Adipocyte (in vitro differentiated cells): ENCODE results near the gene URB1.

ENCODE experiments used
- DNase-seq: peaks from one replicate; pipeline ENCODE4 v3.0.0-alpha.2; 2015; ENCODE audit warnings: low read depth
- H3K27me3 ChIP-seq: replicated peaks from 2 replicates; pipeline ENCODE4 v1.7.0; 2013; ENCODE audit warnings: mild to moderate bottlenecking, low read length, moderate library complexity; ENCODE audit not compliant: control insufficient read depth, insufficient read depth
- H3K36me3 ChIP-seq: 2 replicates; pipeline ENCODE4 v1.7.0; 2013; ENCODE audit warnings: low read length, mild to moderate bottlenecking, moderate library complexity; ENCODE audit not compliant: control insufficient read depth, insufficient read depth, severe bottlenecking
- H3K4me1 ChIP-seq: 2 replicates; pipeline ENCODE4 v1.7.0; 2013; ENCODE audit warnings: mild to moderate bottlenecking, low read length, moderate library complexity; ENCODE audit not compliant: control insufficient read depth, insufficient read depth
- H3K4me3 ChIP-seq: 2 replicates; pipeline ENCODE4 v1.7.0; 2013; ENCODE audit warnings: mild to moderate bottlenecking, low read length, moderate library complexity
- H3K9ac ChIP-seq: 2 replicates; pipeline ENCODE4 v1.7.0; 2013; ENCODE audit warnings: mild to moderate bottlenecking, low read length, moderate library complexity
- H3K9me3 ChIP-seq: 2 replicates; pipeline ENCODE4 v1.7.0; 2013; ENCODE audit warnings: mild to moderate bottlenecking, low read length, moderate library complexity; ENCODE audit not compliant: control insufficient read depth

Gene URB1

DNA sequence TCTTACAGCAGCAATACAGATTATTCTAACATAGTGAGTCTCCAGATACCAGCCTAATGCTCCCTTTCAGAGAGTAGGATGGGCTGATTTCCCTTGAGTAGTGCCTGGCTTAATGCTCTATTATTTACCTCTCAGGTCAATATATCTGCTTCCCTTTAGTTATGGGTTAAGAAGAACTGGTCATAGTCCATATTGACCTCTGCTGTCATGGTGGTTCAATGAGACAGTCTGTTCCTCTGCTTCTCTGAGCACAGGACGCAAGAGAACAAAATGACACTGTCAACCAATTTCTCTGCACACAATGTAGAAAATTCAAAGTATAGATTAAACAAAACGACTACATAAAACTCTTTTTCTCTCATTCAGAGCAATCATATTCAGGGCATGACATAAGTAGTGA, 91.2 kb downstream of the URB1 start:
- Histone ChIP-seq H3K27me3 (no peaks in the 10 kb centered on the region), H3K9ac (no peak overlapping the region), H3K4me3 (no peak overlapping the region), H3K9me3 (no peaks in the 10 kb centered on the region), H3K36me3 (peaks cover 40% of the 10 kb centered on the region), H3K4me1 (peaks cover 31% of the 10 kb centered on the region)
- DNase-seq = no peak

DNA sequence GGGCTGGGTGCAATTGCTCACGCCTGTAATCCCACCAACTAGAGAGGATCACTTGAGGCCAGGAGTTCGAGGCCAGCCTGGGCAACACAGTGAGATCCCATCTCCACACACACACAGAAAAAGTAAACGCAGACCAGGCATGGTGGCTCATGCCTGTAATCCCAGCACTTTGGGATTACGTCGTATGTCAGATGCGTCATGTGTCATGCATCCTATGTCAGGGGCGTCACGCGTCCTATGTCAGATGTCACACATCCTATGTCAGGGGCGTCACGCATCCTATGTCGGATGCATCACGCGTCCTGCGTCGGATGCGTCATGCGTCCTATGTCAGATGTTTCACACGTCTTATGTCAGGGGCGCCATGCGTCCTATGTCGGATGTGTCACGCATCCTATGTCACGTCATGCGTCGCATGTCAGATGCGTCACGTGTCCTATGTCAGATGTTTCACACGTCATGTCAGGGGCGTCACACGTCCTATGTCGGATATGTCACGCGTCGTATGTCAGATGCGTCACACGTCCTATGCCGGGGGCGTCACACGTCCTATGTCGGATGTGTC, 92.6 kb downstream of the URB1 start:
- H3K9ac ChIP-seq = peak overlapping the region; percentile 82
- no peaks in the 10 kb centered on the region for H3K9me3 ChIP-seq
- peaks cover 31% of the 10 kb centered on the region for H3K4me1 ChIP-seq
- no peaks in the 10 kb centered on the region for H3K27me3 ChIP-seq
- peak overlapping the region; percentile 74 for H3K4me3 ChIP-seq
- DNase-seq = no peak
- peaks cover 30% of the 10 kb centered on the region for H3K36me3 ChIP-seq

DNA sequence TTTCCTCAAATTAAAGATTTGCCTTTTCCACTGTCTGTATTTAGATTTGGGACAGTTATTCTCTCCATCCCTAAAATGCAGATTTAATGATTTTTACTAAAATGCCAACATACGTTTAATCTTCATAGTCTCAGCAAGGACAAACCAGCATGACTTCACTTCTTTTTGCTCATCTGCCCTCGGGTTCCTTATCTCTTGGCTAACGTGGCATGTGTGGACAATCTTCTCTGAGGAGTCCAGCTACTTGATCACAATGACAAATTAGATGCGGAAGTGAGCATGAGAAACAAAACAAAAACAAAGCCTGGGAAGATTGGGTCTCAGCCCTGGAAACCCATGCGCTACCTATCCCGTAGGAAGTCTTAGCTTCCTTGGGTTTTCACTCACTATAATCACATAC, 93.1 kb downstream of the URB1 start:
- peaks cover 31% of the 10 kb centered on the region for H3K4me1 ChIP-seq
- DNase-seq = no peak
- peak overlapping the region; percentile 82 for H3K9ac ChIP-seq
- H3K27me3 ChIP-seq = no peaks in the 10 kb centered on the region
- H3K9me3 ChIP-seq = no peaks in the 10 kb centered on the region
- peak overlapping the region; percentile 74 for H3K4me3 ChIP-seq
- H3K36me3 ChIP-seq = peaks cover 28% of the 10 kb centered on the region

DNA sequence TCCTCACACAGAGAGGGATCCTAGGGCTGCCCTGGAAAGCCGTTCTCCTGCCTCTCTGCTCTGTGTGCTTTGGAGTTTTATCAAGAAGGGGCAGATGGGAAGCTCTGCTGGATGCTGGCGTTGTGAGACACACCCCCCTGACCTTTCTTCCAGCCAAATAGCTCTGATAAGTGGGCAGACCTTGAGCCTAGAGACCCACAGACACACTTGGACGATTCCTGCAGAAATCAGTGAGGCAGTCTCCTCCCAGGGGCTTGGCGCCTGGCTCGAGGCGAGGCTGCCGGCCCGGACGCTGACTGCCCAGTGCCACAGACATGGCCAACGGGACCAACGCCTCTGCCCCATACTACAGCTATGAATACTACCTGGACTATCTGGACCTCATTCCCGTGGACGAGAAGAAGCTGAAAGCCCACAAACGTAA, 94.1 kb downstream of the URB1 start, which contains the start of gene MRAP:
Gene MRAP (plus strand): TSS at position 198 of the 424 bp plus-strand sequence. CDS start 117 bp downstream, at position 315.
- H3K27me3 ChIP-seq = no peaks in the 10 kb centered on the region

DNA sequence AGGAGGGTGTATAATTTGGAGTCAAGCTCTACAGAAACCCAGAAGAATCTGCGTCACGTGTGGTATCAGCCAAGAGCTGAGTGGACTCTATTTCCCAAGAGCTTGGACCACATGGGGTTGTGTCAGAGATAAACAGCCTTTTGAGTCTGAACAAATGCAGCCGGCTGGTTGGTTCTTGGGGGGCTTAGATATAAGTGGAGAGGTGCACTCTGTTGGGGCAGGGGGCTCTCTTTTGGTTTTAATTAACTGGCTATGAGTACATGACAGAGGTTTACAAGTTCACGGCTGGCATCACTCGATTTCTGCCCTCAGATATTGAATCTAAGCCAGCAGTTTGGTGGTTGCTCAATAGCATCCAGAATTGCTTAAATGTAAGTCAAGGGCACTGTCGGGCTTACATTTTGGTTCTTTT, 94.7 kb downstream of the URB1 start:
- Histone ChIP-seq H3K4me3 (peak overlapping the region; percentile 74), H3K4me1 (peaks cover 24% of the 10 kb centered on the region), H3K9ac (peak overlapping the region; percentile 82), H3K9me3 (no peaks in the 10 kb centered on the region), H3K27me3 (no peaks in the 10 kb centered on the region), H3K36me3 (peaks cover 19% of the 10 kb centered on the region)
- peak; percentile 7 for DNase-seq

More for the DNA sequence above, 94.1 kb downstream of the URB1 start, which contains the start of gene MRAP:
- peaks cover 23% of the 10 kb centered on the region for H3K36me3 ChIP-seq
- peaks cover 29% of the 10 kb centered on the region for H3K4me1 ChIP-seq
- H3K9ac ChIP-seq = peak within 1 kb of the TSS; percentile 82
- H3K4me3 ChIP-seq = peak within 1 kb of the TSS; percentile 74
- H3K9me3 ChIP-seq = no peaks in the 10 kb centered on the region
- no peak for DNase-seq

DNA sequence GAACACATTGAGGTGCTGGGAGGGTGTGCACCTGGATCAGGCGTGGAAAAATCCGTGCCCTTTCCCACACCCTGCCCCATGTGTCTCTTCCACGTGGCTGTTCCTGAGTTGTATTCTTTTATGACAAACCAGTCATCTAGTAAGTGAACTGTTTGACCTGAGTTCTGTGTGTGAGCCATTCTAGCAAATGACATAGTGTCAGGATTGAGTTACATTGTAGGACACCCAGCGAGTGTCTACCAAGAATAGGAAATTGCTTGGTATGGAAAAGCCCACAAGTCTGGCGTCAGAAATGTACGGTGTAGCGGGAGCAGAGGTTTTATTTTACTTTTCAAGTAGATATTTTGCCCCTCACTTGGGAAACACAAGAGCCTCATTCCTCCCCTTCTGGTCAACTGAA, 95.4 kb downstream of the URB1 start:
- Histone ChIP-seq H3K9ac (peak overlapping the region; percentile 34), H3K36me3 (peaks cover 19% of the 10 kb centered on the region), H3K27me3 (no peaks in the 10 kb centered on the region), H3K9me3 (no peaks in the 10 kb centered on the region), H3K4me1 (peaks cover 24% of the 10 kb centered on the region), H3K4me3 (peak overlapping the region; percentile 74)
- DNase-seq = no peak

DNA sequence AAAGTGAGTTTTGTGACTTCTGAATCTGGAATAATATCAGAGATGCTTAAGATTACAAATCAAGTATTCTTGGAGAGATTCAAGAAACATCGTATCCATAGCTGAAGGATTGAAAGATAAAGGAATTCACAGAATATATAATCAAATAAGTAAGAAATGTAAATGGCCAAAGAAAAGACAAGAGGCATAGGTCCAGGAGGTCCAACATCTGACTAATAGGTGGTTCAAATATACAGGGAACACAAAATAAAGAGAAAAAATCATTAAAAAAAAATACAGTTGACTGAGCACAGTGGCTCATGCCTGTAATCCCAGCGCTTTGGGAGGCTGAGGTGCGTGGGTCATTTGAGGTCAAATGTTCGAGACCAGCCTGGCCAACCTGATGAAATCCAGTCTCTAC, 107.3 kb downstream of the URB1 start:
- no peak overlapping the region for H3K4me3 ChIP-seq
- H3K9ac ChIP-seq = no peak overlapping the region
- H3K36me3 ChIP-seq = peaks cover 25% of the 10 kb centered on the region

DNA sequence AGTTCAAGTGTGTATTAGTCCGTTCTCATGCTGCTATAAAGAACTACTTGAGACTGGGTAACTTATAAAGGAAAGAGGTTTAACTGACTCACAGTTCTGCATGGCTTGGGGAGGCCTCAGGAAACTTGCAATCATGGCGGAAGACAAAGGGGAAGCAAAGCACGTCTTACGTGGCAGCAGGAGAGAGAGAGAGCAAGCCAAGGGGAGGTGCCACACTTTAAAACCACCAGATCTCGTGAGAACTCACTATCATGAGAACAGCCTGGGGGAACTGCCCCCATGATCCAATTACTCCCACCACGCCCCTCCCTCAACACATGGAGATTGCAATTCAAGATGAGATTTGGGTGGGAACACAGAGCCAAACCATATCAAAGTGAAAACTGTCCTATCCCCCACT, 109.8 kb downstream of the URB1 start:
- peaks cover 12% of the 10 kb centered on the region for H3K4me1 ChIP-seq

More for the DNA sequence above, 107.3 kb downstream of the URB1 start:
- H3K4me1 ChIP-seq = no peaks in the 10 kb centered on the region
- no peaks in the 10 kb centered on the region for H3K27me3 ChIP-seq
- DNase-seq = no peak
- peaks cover 5% of the 10 kb centered on the region for H3K9me3 ChIP-seq

DNA sequence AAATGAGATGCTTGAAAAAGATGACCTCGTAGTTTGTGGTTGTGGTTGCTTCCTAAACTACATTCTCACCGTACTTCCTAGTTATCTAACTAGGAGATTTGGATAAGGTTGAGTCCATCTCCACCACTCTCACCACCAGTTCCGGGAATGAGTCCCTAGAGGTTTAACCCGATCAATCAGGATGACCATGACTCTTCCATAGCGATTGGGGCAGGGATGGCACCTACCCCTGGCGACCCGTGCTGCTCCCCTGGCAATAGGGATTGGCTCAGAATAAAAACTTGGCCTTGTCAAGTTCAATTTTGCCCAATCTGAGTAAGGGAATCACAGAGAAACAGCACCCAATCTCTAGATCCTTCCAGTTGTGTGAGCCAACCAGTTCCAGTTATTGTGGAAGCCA, 111.3 kb downstream of the URB1 start:
- no peak for DNase-seq
- H3K9me3 ChIP-seq = peaks cover 5% of the 10 kb centered on the region
- no peak overlapping the region for H3K9ac ChIP-seq
- no peak overlapping the region for H3K4me3 ChIP-seq
- H3K36me3 ChIP-seq = peaks cover 25% of the 10 kb centered on the region
- no peaks in the 10 kb centered on the region for H3K27me3 ChIP-seq
- H3K4me1 ChIP-seq = peaks cover 16% of the 10 kb centered on the region

More for the DNA sequence above, 109.8 kb downstream of the URB1 start:
- peaks cover 25% of the 10 kb centered on the region for H3K36me3 ChIP-seq
- H3K27me3 ChIP-seq = no peaks in the 10 kb centered on the region
- H3K4me3 ChIP-seq = no peak overlapping the region
- no peak for DNase-seq
- no peak overlapping the region for H3K9ac ChIP-seq
- H3K9me3 ChIP-seq = peaks cover 5% of the 10 kb centered on the region

DNA sequence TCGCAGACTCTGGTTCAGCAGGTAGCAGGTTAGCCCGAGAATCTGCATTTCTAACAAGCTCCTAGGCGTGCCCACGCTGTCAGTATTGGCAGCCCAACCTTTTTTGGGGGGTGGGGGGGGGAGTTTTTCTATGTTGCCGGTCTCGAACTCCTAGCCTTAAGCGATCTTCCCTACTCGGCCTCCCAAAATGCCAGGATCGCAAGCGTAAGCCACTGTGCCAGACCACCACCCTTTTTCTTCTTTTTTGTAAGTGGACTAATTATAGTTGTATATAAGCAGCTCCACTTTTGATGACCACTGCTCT, 113.5 kb downstream of the URB1 start:
- H3K36me3 ChIP-seq = peaks cover 29% of the 10 kb centered on the region
- peak overlapping the region; percentile 94 for H3K9ac ChIP-seq
- H3K9me3 ChIP-seq = no peaks in the 10 kb centered on the region
- peaks cover 16% of the 10 kb centered on the region for H3K4me1 ChIP-seq
- H3K4me3 ChIP-seq = peak overlapping the region; percentile 99
- H3K27me3 ChIP-seq = no peaks in the 10 kb centered on the region
- no peak for DNase-seq

DNA sequence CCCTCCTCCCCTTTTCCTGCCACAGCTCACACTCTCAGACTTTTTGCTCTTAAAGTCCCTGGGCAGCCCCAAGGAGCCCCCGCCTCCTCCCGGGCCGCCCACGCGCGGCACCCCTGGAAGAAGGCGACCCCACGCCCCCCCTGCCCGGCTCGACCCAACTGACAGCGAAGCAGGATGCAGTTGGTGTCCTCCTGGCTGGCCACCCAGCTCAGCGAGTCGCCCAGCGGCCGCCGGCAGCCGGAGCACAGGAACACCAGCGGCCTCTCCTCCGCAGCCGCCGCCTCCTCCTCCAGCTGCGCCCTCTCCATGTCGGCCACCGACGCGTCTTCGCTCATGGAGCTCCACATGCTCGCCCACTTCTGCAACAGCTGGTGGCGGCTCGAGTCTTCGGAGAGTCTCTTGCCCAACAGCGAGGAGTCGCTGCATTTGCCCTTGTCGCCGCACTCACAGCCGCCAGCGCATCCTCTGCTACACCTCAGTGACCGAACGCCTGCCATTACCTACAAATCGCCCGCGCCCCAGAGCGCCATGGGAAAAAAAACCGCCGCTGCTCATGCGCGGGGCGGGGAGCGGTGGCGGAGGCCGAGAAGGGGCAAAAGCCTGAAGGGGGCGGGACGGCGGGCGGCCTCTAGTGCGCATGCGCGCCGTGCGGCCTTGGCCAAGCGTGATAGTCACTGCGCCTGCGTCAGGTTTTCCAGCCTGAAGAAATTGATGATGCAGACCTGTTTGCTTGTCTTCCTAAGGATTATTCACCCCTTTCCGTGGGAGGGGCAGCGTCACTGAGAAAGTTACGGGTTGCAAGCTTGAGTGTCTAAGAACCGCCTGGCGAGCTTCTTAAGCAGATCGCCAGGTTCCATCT, 114.1 kb downstream of the URB1 start, which contains the start of gene MIS18A:
Gene MIS18A (minus strand): TSS at position 532 of the 859 bp plus-strand sequence. CDS start 35 bp downstream, at position 497.
- Histone ChIP-seq H3K36me3 (peaks cover 30% of the 10 kb centered on the region), H3K4me3 (peak within 1 kb of the TSS; percentile 99), H3K4me1 (peaks cover 16% of the 10 kb centered on the region), H3K27me3 (no peaks in the 10 kb centered on the region), H3K9ac (peak within 1 kb of the TSS; percentile 94), H3K9me3 (no peaks in the 10 kb centered on the region)
- peak; percentile 97 for DNase-seq
